Measurements from ENCODE around the gene NCAN. TPM values are rescaled to one million over a fixed set of nuclear protein-coding genes. Genes with fewer than 3 reads are reported as not detected.

The NCAN gene
- total and polyA plus RNA-seq, 9 of the 15 experiments (the other 6 are each of a cell fraction or from before 2014, with no cell fraction given): 0.04 TPM; not detected in 8

DNA sequence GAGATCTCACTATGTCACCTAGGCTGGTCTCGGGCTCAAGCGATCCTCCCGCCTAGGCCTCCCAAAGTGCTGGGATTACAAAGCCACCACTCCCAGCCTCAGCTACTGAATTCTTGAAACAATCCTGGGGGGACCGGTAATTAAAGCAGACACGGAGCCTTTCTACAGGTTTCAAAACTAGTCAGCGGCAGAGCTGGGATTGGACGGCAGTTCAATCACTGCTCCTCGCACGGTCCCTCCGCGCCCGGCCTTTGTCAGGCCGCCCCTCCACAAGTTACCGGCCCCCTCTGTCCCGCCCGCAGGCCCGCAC, 20.0 kb upstream of the NCAN start:
- no peak for ATAC-seq
- in situ Hi-C loops (cut with MboI): no loop called here
- ChIA-PET POLR2A (interaction anchor here (0.6 to 1.5 kb wide), 4 partner anchors 9 to 173 kb away, joined by 3 to 4 read pairs (median 4); no protein-coding TSS in a partner anchor), CTCF (ENCODE audit: low intra/inter-chr PET ratio) (no interaction called here)
- intact Hi-C loops (cut with micrococcal nuclease): loop anchor here (1.0 to 2.0 kb wide), 2 partner anchors 34 to 129 kb away; partner anchors contain the start of genes MAU2 and SUGP1
- Histone ChIP-seq H3K9me3 (replicated peaks; ENCODE audit: control insufficient read depth, insufficient read depth, low read depth, low read length) (no peaks in the 10 kb centered on the region), H3K27ac (ENCODE audit: extremely low read depth, low read depth, low read length) (peak overlapping the region; percentile 99), H3K9me1 (ENCODE audit: control insufficient read depth, insufficient read depth, low read length) (no peaks in the 10 kb centered on the region), H3K4me1 (replicated peaks in 1 of 2; ENCODE audit: control insufficient read depth in 2 of 2, insufficient read depth in 2 of 2, low read length in 2 of 2) (peaks cover 7 to 22% of the 10 kb centered on the region in 2 experiments), H3K27me3 (ENCODE audit: control insufficient read depth in 2 of 2, insufficient read depth in 2 of 2, low read length in 2 of 2) (no peaks in the 10 kb centered on the region), H2AFZ (ENCODE audit: low read depth, low read length) (peak overlapping the region; percentile 98), H3K9ac (ENCODE audit: insufficient read depth in 1 of 2, low read depth in 2 of 2, low read length in 2 of 2) (peak overlapping the region; percentile 94 to 99), H3K36me3 (ENCODE audit: control insufficient read depth, insufficient read depth, low read length) (peaks cover 36% of the 10 kb centered on the region; the same call in 2 of the 3 replicates), H3K4me3 (peak overlapping the region; percentile 86), H3K79me2 (ENCODE audit: control insufficient read depth, insufficient read depth, low read length) (peaks cover 40% of the 10 kb centered on the region), H4K20me1 (replicated peaks; ENCODE audit: control insufficient read depth, insufficient read depth, low read length) (no peaks in the 10 kb centered on the region), H3K4me2 (ENCODE audit: insufficient read depth, low read length) (peak overlapping the region; percentile 100)
- 1% methylated on average over 13 of the region's 17 CpGs for WGBS (ENCODE audit: insufficient coverage, low coverage, missing lambda C conversion rate)
- no peak for FAIRE-seq
- TF ChIP-seq, protein P1, sequence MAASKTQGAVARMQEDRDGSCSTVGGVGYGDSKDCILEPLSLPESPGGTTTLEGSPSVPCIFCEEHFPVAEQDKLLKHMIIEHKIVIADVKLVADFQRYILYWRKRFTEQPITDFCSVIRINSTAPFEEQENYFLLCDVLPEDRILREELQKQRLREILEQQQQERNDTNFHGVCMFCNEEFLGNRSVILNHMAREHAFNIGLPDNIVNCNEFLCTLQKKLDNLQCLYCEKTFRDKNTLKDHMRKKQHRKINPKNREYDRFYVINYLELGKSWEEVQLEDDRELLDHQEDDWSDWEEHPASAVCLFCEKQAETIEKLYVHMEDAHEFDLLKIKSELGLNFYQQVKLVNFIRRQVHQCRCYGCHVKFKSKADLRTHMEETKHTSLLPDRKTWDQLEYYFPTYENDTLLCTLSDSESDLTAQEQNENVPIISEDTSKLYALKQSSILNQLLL (CRISPR knock-in tag; IDR thresholded peaks at IDR 0.05; ENCODE audit: borderline replicate concordance): no peak
- TF ChIP-seq HDAC2 (IDR thresholded peaks at IDR 0.05): peak; percentile 47; the same call in 1 of the 2 replicates
- TF ChIP-seq ZNF76 (CRISPR knock-in tag; IDR thresholded peaks at IDR 0.05; ENCODE audit: borderline replicate concordance): no peak
- TF ChIP-seq KLF6 (CRISPR knock-in tag; IDR thresholded peaks at IDR 0.05; ENCODE audit: borderline replicate concordance): peak; percentile 2; the same call in 1 of the 2 replicates
- peak; percentile 40 for TF ChIP-seq PCBP1 (IDR thresholded peaks at IDR 0.05; ENCODE audit: low read depth, low read length, poor library complexity, severe bottlenecking)
- 0 out of 2 replicates have a peak, but pooled peaks have one; percentile 65 for TF ChIP-seq GTF2A2 (tag; IDR thresholded peaks at IDR 0.05)
- TF ChIP-seq ZNF212 (CRISPR knock-in tag; IDR thresholded peaks at IDR 0.05): 0 out of 2 replicates have a peak, but pooled peaks have one; percentile 59
- TF ChIP-seq PHF8 (IDR thresholded peaks at IDR 0.05; ENCODE audit: borderline replicate concordance, low read length): peak; percentile 75; the same call in 1 of the 2 replicates
- peak; percentile 19 for TF ChIP-seq CHD1 (IDR thresholded peaks at IDR 0.05; ENCODE audit: low read length)
- no TSS peak for BruUV-seq (replicated peaks)
- no peak for DNase-seq (ENCODE audit: extremely low read depth in 1 of 4, low spot score in 3 of 4)

Measured in K562 (cell line).